Chondrocyte (in vitro differentiated cells): Measurements from ENCODE around the gene MYH11. TPM values are rescaled to one million over a fixed set of nuclear protein-coding genes. Genes with fewer than 3 reads are reported as not detected.
A peak's percentile ranks its signal among the peaks of the same experiment; 100 is the strongest.

ENCODE experiments used
- DNase-seq: peaks from one replicate; pipeline ENCODE4 v3.0.0; 2021; ENCODE audit warnings: mixed read lengths, low spot score
- H3K27ac Mint-ChIP-seq: one replicate; pipeline ENCODE4 v1.8.0; 2021; ENCODE audit warnings: mild to moderate bottlenecking, moderate library complexity, mixed read lengths; ENCODE audit not compliant: unreplicated experiment
- H3K27me3 Mint-ChIP-seq: 2 replicates; pipeline ENCODE4 v1.8.0; 2021; ENCODE audit warnings: low read depth, mixed read lengths
- H3K36me3 Mint-ChIP-seq: 2 replicates; pipeline ENCODE4 v1.8.0; 2021; ENCODE audit warnings: low read depth, mixed read lengths
- H3K4me1 Mint-ChIP-seq: 2 replicates; pipeline ENCODE4 v1.8.0; 2021; ENCODE audit warnings: low read depth, mild to moderate bottlenecking, mixed read lengths
- H3K4me3 Mint-ChIP-seq: one replicate; pipeline ENCODE4 v1.8.0; 2021; ENCODE audit warnings: mild to moderate bottlenecking, moderate library complexity, mixed read lengths; ENCODE audit not compliant: unreplicated experiment
- H3K9me3 Mint-ChIP-seq: 2 replicates; pipeline ENCODE4 v1.8.0; 2021; ENCODE audit warnings: low read depth, mixed read lengths
- CTCF ChIP-seq: fragments of 200-600 bp; sonication (generic); IDR thresholded peaks from 2 replicates; pipeline ENCODE4 v1.5.0; 2021; ENCODE audit warnings: antibody characterized with exemption, mild to moderate bottlenecking, moderate library complexity
- total RNA-seq: library from RNA; stranded (reverse); gene quantifications from 3 replicates; pipeline ENCODE4 v1.2.1, GENCODE V29; 2021

The MYH11 gene
- total RNA-seq, 1 donor from 2014 or later: 58.3 TPM

DNA sequence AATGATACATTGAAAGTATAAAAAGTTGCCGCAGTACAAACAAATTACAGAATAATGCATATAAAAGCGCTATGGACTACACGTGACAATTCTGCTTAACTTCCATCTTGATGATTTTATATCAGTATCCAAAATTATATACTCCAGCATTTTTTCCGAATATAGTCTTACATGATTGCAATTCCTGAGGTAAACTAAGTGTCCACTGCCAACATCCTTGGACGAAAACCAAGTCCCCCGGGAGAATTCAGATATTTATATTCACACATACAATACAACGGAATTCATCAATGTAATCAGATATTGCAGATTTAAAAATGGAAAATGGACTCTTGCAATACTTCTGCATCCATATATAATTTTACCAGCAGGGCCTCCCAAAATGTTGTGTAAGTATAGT lies 8.9 kb upstream of the MYH11 start:
- Mint-ChIP-seq H3K4me3 (no peak overlapping the region), H3K36me3 (peaks cover 3% of the 10 kb centered on the region), H3K9me3 (no peaks in the 10 kb centered on the region), H3K4me1 (peaks cover 13% of the 10 kb centered on the region), H3K27me3 (no peaks in the 10 kb centered on the region), H3K27ac (no peak overlapping the region)
- no peak for TF ChIP-seq CTCF
- no peak for DNase-seq

GRCh38 chr16:15864939-15865338 lies 8.1 kb upstream of the MYH11 start:
- no peak for TF ChIP-seq CTCF
- H3K4me3 Mint-ChIP-seq: no peak overlapping the region
- H3K4me1 Mint-ChIP-seq: peaks cover 13% of the 10 kb centered on the region
- H3K27me3 Mint-ChIP-seq: no peaks in the 10 kb centered on the region
- no peak overlapping the region for H3K27ac Mint-ChIP-seq
- peaks cover 3% of the 10 kb centered on the region for H3K36me3 Mint-ChIP-seq
- no peak for DNase-seq
- H3K9me3 Mint-ChIP-seq: no peaks in the 10 kb centered on the region

GRCh38 chr16:15861996-15862395 lies 5.2 kb upstream of the MYH11 start:
- peaks cover 23% of the 10 kb centered on the region for H3K4me1 Mint-ChIP-seq
- H3K27ac Mint-ChIP-seq: no peak overlapping the region
- no peak overlapping the region for H3K4me3 Mint-ChIP-seq
- H3K27me3 Mint-ChIP-seq: no peaks in the 10 kb centered on the region
- no peak for DNase-seq
- no peak for TF ChIP-seq CTCF
- peaks cover 3% of the 10 kb centered on the region for H3K36me3 Mint-ChIP-seq
- H3K9me3 Mint-ChIP-seq: no peaks in the 10 kb centered on the region

GRCh38 chr16:15858921-15859668 lies 2.3 kb upstream of the MYH11 start:
- no peaks in the 10 kb centered on the region for H3K9me3 Mint-ChIP-seq
- DNase-seq: no peak
- H3K27ac Mint-ChIP-seq: no peak overlapping the region
- peaks cover 16% of the 10 kb centered on the region for H3K4me1 Mint-ChIP-seq
- TF ChIP-seq CTCF: no peak
- peaks cover 3% of the 10 kb centered on the region for H3K27me3 Mint-ChIP-seq
- H3K36me3 Mint-ChIP-seq: no peaks in the 10 kb centered on the region
- H3K4me3 Mint-ChIP-seq: no peak overlapping the region

DNA sequence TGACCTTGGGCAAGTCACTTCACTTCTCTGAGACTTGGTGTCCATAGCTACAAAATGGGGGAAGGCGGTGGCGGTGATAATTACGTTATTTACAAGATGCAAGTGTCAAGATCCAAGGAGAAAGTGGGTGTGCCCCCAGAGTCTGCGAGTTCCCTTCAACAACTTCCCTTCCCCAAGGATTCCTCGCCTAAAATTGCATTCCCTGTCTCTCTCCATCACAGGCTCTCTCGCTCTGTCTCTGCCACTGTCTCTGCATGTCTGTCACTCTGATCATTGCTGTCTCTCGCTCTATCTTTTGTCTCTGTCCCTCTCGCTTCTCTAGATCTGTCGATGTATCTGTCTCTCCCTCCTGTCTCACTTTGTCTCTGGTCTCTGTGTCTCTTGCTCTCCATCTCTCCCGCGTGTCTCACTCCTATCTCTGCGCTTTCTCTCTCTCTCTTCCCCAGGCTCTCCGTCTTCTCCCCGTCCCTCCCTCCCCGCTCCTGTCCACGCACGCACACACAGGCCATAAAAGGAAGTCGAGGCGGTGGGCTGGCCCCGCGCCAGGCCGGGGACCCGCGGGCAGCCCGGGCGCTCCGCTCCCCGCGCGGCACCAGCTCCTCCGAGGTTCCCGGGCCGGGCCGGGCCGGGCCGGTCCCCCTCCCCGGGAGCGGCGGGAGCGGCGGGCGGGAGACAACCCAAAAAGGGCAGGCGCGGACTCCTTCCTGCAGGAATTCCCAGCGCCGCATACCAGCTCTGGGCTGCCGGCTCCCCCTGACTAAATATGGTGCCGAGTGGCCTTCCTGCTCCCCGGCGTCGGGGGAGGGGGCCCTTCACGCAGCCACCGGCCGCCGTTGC lies 1.1 kb upstream of the MYH11 start:
- Mint-ChIP-seq H3K4me1 (peaks cover 16% of the 10 kb centered on the region), H3K27me3 (peaks cover 3% of the 10 kb centered on the region), H3K36me3 (no peaks in the 10 kb centered on the region), H3K9me3 (no peaks in the 10 kb centered on the region), H3K27ac (peak overlapping the region; percentile 81), H3K4me3 (peak overlapping the region; percentile 89)
- TF ChIP-seq CTCF: no peak
- no peak for DNase-seq
